ENCODE results near the gene ANKMY1. TPM values are rescaled to one million over a fixed set of nuclear protein-coding genes. Genes with fewer than 3 reads are reported as not detected.
A peak's percentile ranks its signal among the peaks of the same experiment; 100 is the strongest.

Gene ANKMY1
- total RNA-seq, 4 donors from 2014 or later, result 9.1 to 10.9 (median 10.2) TPM

GRCh38 chr2:240436683-240437550 is 120.9 kb downstream of the ANKMY1 start:
- Histone ChIP-seq H3K9me3 (no peaks in the 10 kb centered on the region), H3K4me3 (peak overlapping the region; percentile 65 to 84 (median 77)), H3K27ac (replicated peaks in 1 of 4) (peak overlapping the region; percentile 94 to 96 (median 95)), H3K36me3 (peaks cover 0 to 4% (median 0%) of the 10 kb centered on the region in 4 donors), H3K4me1 (peaks cover 40 to 65% (median 55%) of the 10 kb centered on the region in 4 donors), H3K27me3 (peaks cover 0 to 19% (median 0%) of the 10 kb centered on the region in 4 donors)
- TF ChIP-seq POLR2AphosphoS5 (IDR thresholded peaks at IDR 0.05) (no peak), POLR2A (IDR thresholded peaks at IDR 0.05; ENCODE audit: low read depth) (no peak), EP300 (IDR thresholded peaks at IDR 0.05) (no peak), CTCF (IDR thresholded peaks at IDR 0.05) (no peak)
- no peak for DNase-seq (ENCODE audit: extremely low spot score)
- WGBS, result 32% methylated on average over 25 of the region's 45 CpGs
- intact Hi-C loops (cut with DNase I), result loop anchor here (10.0 kb wide), 1 partner anchor 128 kb away; the partner anchor contains the start of genes DUSP28 and RNPEPL1

- Histone ChIP-seq H3K27me3 (peaks cover 0 to 19% (median 0%) of the 10 kb centered on the region in 4 donors), H3K9me3 (no peaks in the 10 kb centered on the region), H3K27ac (replicated peaks in 1 of 4) (peak overlapping the region; percentile 94 to 96 (median 95)), H3K4me1 (peaks cover 36 to 58% (median 51%) of the 10 kb centered on the region in 4 donors), H3K36me3 (peaks cover 0 to 4% (median 0%) of the 10 kb centered on the region in 4 donors), H3K4me3 (peak overlapping the region; percentile 65 to 84 (median 77))
- TF ChIP-seq POLR2AphosphoS5 (IDR thresholded peaks at IDR 0.05) (no peak), CTCF (IDR thresholded peaks at IDR 0.05) (no peak), EP300 (IDR thresholded peaks at IDR 0.05) (no peak)
- no peak for DNase-seq (ENCODE audit: extremely low spot score)
- 2% methylated on average over 10 of the region's 88 CpGs for WGBS
- intact Hi-C loops (cut with DNase I), result loop anchor here (2.0 to 10.0 kb wide), 2 partner anchors 61 to 129 kb away; partner anchors contain the start of genes DUSP28 and RNPEPL1
Observed at GRCh38 chr2:240435948-240436682, 121.7 kb downstream of the ANKMY1 start.

GRCh38 chr2:240435457-240435947 is 122.3 kb downstream of the ANKMY1 start, which contains the start of gene GPC1:
GPC1 (plus strand) TSS chr2:240435663; CDS start chr2:240435919, 256 bp downstream.
- Histone ChIP-seq H3K4me1 (peaks cover 36 to 53% (median 48%) of the 10 kb centered on the region in 4 donors), H3K27ac (replicated peaks in 1 of 4) (peak within 1 kb of the TSS; percentile 94 to 96 (median 95)), H3K27me3 (peaks cover 0 to 19% (median 0%) of the 10 kb centered on the region in 4 donors), H3K9me3 (no peaks in the 10 kb centered on the region), H3K36me3 (peaks cover 0 to 4% (median 0%) of the 10 kb centered on the region in 4 donors), H3K4me3 (peak within 1 kb of the TSS; percentile 65 to 84 (median 77))
- TF ChIP-seq CTCF (IDR thresholded peaks at IDR 0.05), result peak in 1 of 3 experiments; percentile 18
- TF ChIP-seq POLR2AphosphoS5 (IDR thresholded peaks at IDR 0.05), result no peak
- no peak for TF ChIP-seq POLR2A (IDR thresholded peaks at IDR 0.05; ENCODE audit: low read depth)
- no peak for TF ChIP-seq EP300 (IDR thresholded peaks at IDR 0.05)
- intact Hi-C loops (cut with DNase I), result loop anchor here (2.0 to 10.0 kb wide), 2 partner anchors 61 to 129 kb away; partner anchors contain the start of genes DUSP28 and RNPEPL1
- no CpG with 5 or more reads among the region's 77 CpGs for whole genome bisulfite sequencing
- DNase-seq (ENCODE audit: extremely low spot score), result no peak

- H3K36me3 ChIP-seq, result peaks cover 0 to under 1% (median 0%) of the 10 kb centered on the region in 4 donors
- H3K27me3 ChIP-seq, result peaks cover 0 to 19% (median 0%) of the 10 kb centered on the region in 4 donors
- peak overlapping the region; percentile 94 to 96 (median 95) for H3K27ac ChIP-seq (replicated peaks in 1 of 4)
- no peaks in the 10 kb centered on the region for H3K9me3 ChIP-seq
- H3K4me1 ChIP-seq, result peaks cover 36 to 53% (median 48%) of the 10 kb centered on the region in 4 donors
- H3K4me3 ChIP-seq, result peak overlapping the region; percentile 65 to 84 (median 77)
- intact Hi-C loops (cut with DNase I), result loop anchor here (2.0 to 10.0 kb wide), 2 partner anchors 60 to 130 kb away; partner anchors contain the start of genes DUSP28 and RNPEPL1
- TF ChIP-seq EP300 (IDR thresholded peaks at IDR 0.05) (no peak), POLR2AphosphoS5 (IDR thresholded peaks at IDR 0.05) (peak; percentile 59 to 76), POLR2A (IDR thresholded peaks at IDR 0.05; ENCODE audit: low read depth) (no peak), CTCF (IDR thresholded peaks at IDR 0.05) (no peak)
- peak; percentile 95 for DNase-seq (ENCODE audit: extremely low spot score)
- 5% methylated on average over 9 of the region's 71 CpGs for WGBS
Observed at GRCh38 chr2:240434728-240435456, 122.9 kb downstream of the ANKMY1 start.
